Neural cell (in vitro differentiated cells): ENCODE measurements around the gene C1R. TPM values are rescaled to one million over a fixed set of nuclear protein-coding genes. Genes with fewer than 3 reads are reported as not detected.

Experiments used
- H2AFZ ChIP-seq: fragments of 200-600, 300-800 bp; sonication (generic), shearing (Covaris generic); 2 replicates; pipeline ENCODE4 v1.6.0; 2014; ENCODE audit warnings: low read depth, mild to moderate bottlenecking, antibody characterized with exemption, low read length, moderate library complexity
- H3F3A ChIP-seq: fragments of 200-600 bp; shearing (Covaris generic); 2 replicates; pipeline ENCODE4 v1.6.1; 2016; ENCODE audit warnings: mild to moderate bottlenecking, moderate library complexity, mixed read lengths, antibody characterized with exemption, low read length; ENCODE audit not compliant: insufficient read depth, poor library complexity, severe bottlenecking
- H3K27ac ChIP-seq: fragments of 200-600, 300-800 bp; sonication (generic), shearing (Covaris generic); 2 replicates; pipeline ENCODE4 v1.5.1; 2014; ENCODE audit warnings: mild to moderate bottlenecking, low read length, moderate library complexity
- H3K27me3 ChIP-seq: fragments of 300-800, 200-600 bp; sonication (generic), shearing (Covaris generic); 2 replicates; pipeline ENCODE4 v1.6.0; 2014; ENCODE audit warnings: mild to moderate bottlenecking, low read depth, low read length, moderate library complexity; ENCODE audit not compliant: insufficient read depth
- H3K36me3 ChIP-seq: fragments of 300-800, 200-600 bp; sonication (generic), shearing (Covaris generic); 2 replicates; pipeline ENCODE4 v1.5.1; 2014; ENCODE audit warnings: mild to moderate bottlenecking, antibody characterized with exemption, low read length, moderate library complexity; ENCODE audit not compliant: insufficient read depth
- H3K4me2 ChIP-seq: fragments of 300-800, 200-600 bp; sonication (generic), shearing (Covaris generic); 2 replicates; pipeline ENCODE4 v1.6.0; 2014; ENCODE audit warnings: mild to moderate bottlenecking, low read length
- H3K4me3 ChIP-seq: fragments of 300-800, 200-600 bp; sonication (generic), shearing (Covaris generic); 2 replicates; pipeline ENCODE4 v1.5.1; 2014; ENCODE audit warnings: mild to moderate bottlenecking, low read length, moderate library complexity
- H3K79me2 ChIP-seq: fragments of 200-600 bp; shearing (Covaris generic); replicated peaks from 2 replicates; pipeline ENCODE4 v1.6.0; 2014; ENCODE audit warnings: mild to moderate bottlenecking, low read length, moderate library complexity; ENCODE audit not compliant: insufficient read depth
- H3K9ac ChIP-seq: fragments of 300-800, 200-600 bp; sonication (generic), shearing (Covaris generic); 2 replicates; pipeline ENCODE4 v1.6.1; 2016; ENCODE audit warnings: mild to moderate bottlenecking, low read length, mixed read lengths
- H3K9me2 ChIP-seq: fragments of 200-600 bp; shearing (Covaris generic); 2 replicates; pipeline ENCODE4 v1.6.1; 2016; ENCODE audit warnings: mild to moderate bottlenecking, low read length, mixed read lengths; ENCODE audit not compliant: insufficient read depth
- H3K9me3 ChIP-seq: fragments of 200-600, 300-800 bp; sonication (generic), shearing (Covaris generic); 2 replicates; pipeline ENCODE4 v1.6.1; 2016; ENCODE audit warnings: mild to moderate bottlenecking, mixed run types, low read length, moderate library complexity, mixed read lengths
- H4K20me1 ChIP-seq: fragments of 200-600 bp; shearing (Covaris generic); 2 replicates; pipeline ENCODE4 v1.6.1; 2016; ENCODE audit warnings: mild to moderate bottlenecking, mixed run types; ENCODE audit not compliant: insufficient read depth
- EP300 ChIP-seq: fragments of 450-650 bp; conservative IDR thresholded peaks from 2 replicates; pipeline ENCODE4 v1.6.1; 2014; ENCODE audit warnings: antibody characterized with exemption, mild to moderate bottlenecking, moderate library complexity; ENCODE audit not compliant: poor library complexity, severe bottlenecking
- EZH2 ChIP-seq: fragments of 200-600, 300-800 bp; shearing (Covaris generic), sonication (generic); IDR thresholded peaks from 2 replicates; pipeline ENCODE4 v1.6.1; 2014; ENCODE audit warnings: antibody characterized with exemption, low read length, borderline replicate concordance, mild to moderate bottlenecking; ENCODE audit not compliant: insufficient read depth, poor library complexity, severe bottlenecking
- MXI1 ChIP-seq: fragments of 450-650 bp; conservative IDR thresholded peaks from 2 replicates; pipeline ENCODE4 v1.6.1; 2014; ENCODE audit warnings: antibody characterized with exemption, mild to moderate bottlenecking; ENCODE audit not compliant: poor library complexity, severe bottlenecking
- POLR2AphosphoS5 ChIP-seq: IDR thresholded peaks from 2 replicates; pipeline ENCODE4 v1.6.1; 2012
- RAD21 ChIP-seq: fragments of 450-650 bp; conservative IDR thresholded peaks from 2 replicates; pipeline ENCODE4 v1.6.1; 2014; ENCODE audit warnings: antibody characterized with exemption, mild to moderate bottlenecking, moderate library complexity
- SMC3 ChIP-seq: fragments of 450-650 bp; conservative IDR thresholded peaks from 2 replicates; pipeline ENCODE4 v1.6.1; 2014; ENCODE audit warnings: antibody characterized with exemption, mild to moderate bottlenecking, moderate library complexity; ENCODE audit not compliant: poor library complexity
- TAF1 ChIP-seq: IDR thresholded peaks from 2 replicates; pipeline ENCODE4 v1.6.1; 2012; ENCODE audit warnings: low read depth
- polyA plus RNA-seq: library from polyadenylated mRNA; depleted of rRNA; stranded (reverse); fragments of >200 nt; gene quantifications from 2 replicates; pipeline ENCODE4 v1.2.3, GENCODE V29; 2014
- TF ChIP-seq, protein P1 (sequence below): IDR thresholded peaks from 2 replicates; pipeline ENCODE4 v1.6.1; 2012; ENCODE audit warnings: borderline replicate concordance
- TF ChIP-seq, protein P2 (sequence below): fragments of 450-650 bp; IDR thresholded peaks from 2 replicates; pipeline ENCODE4 v1.5.1; 2014; ENCODE audit warnings: antibody characterized with exemption, mild to moderate bottlenecking, moderate library complexity; ENCODE audit not compliant: poor library complexity, severe bottlenecking

C1R gene
- polyA plus RNA-seq, 1 donor from 2014 or later: 1.7 TPM

DNA sequence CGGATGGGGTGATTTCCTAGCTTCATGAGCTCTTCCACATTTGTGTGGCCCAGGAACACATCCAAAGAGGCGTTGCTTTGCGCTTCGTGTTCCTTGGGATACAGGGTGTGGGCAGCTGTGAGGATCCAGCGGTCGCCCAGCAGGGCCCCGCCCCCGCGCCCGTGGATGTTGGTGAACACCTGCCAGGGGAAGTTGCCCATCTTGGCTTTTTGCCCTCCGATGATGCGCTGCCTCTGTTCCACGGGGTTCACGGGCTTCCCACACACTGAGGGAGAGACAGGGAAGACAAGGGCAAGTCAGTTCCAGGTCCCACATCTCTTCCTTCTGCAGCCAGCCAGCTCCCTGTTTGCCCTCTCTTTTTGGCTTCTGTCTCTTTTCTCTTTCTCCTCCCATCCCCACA lies 11.2 kb downstream of the C1R start:
- Histone ChIP-seq H3K36me3 (no peaks in the 10 kb centered on the region), H3K4me3 (no peak overlapping the region), H2AFZ (no peak overlapping the region), H3K9me3 (no peaks in the 10 kb centered on the region), H3K79me2 (no peaks in the 10 kb centered on the region), H3F3A (no peaks in the 10 kb centered on the region), H3K9me2 (no peaks in the 10 kb centered on the region), H4K20me1 (no peaks in the 10 kb centered on the region), H3K27ac (no peak overlapping the region), H3K4me2 (no peak overlapping the region), H3K9ac (no peak overlapping the region), H3K27me3 (no peaks in the 10 kb centered on the region)
- no peak for TF ChIP-seq POLR2AphosphoS5
- TF ChIP-seq TAF1: no peak

DNA sequence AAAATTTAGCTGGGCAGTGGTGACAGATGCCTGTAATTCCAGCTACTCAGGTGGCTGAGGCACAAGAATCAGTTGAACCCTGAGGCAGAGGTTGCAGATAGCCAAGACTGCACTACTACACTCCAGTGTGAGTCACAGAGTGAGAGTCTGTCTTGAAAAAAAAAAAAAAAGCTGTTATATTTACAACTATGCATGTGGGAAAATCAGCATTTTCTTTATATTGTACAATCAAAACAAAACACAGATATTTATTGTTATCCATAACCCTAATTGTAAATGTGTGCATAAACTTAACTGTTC lies 12.5 kb downstream of the C1R start:
- Histone ChIP-seq H3K27ac (no peak overlapping the region), H3K9me3 (no peaks in the 10 kb centered on the region), H3K4me2 (no peak overlapping the region), H3K4me3 (no peak overlapping the region), H3K27me3 (no peaks in the 10 kb centered on the region), H3K9me2 (no peaks in the 10 kb centered on the region), H3K9ac (no peak overlapping the region), H4K20me1 (no peaks in the 10 kb centered on the region), H3F3A (no peaks in the 10 kb centered on the region), H2AFZ (no peak overlapping the region), H3K36me3 (no peaks in the 10 kb centered on the region), H3K79me2 (no peaks in the 10 kb centered on the region)
- TF ChIP-seq EZH2 (no peak), RAD21 (no peak), POLR2AphosphoS5 (no peak), EP300 (no peak), SMC3 (no peak), TAF1 (no peak), MXI1 (no peak)
- TF ChIP-seq, protein P1, sequence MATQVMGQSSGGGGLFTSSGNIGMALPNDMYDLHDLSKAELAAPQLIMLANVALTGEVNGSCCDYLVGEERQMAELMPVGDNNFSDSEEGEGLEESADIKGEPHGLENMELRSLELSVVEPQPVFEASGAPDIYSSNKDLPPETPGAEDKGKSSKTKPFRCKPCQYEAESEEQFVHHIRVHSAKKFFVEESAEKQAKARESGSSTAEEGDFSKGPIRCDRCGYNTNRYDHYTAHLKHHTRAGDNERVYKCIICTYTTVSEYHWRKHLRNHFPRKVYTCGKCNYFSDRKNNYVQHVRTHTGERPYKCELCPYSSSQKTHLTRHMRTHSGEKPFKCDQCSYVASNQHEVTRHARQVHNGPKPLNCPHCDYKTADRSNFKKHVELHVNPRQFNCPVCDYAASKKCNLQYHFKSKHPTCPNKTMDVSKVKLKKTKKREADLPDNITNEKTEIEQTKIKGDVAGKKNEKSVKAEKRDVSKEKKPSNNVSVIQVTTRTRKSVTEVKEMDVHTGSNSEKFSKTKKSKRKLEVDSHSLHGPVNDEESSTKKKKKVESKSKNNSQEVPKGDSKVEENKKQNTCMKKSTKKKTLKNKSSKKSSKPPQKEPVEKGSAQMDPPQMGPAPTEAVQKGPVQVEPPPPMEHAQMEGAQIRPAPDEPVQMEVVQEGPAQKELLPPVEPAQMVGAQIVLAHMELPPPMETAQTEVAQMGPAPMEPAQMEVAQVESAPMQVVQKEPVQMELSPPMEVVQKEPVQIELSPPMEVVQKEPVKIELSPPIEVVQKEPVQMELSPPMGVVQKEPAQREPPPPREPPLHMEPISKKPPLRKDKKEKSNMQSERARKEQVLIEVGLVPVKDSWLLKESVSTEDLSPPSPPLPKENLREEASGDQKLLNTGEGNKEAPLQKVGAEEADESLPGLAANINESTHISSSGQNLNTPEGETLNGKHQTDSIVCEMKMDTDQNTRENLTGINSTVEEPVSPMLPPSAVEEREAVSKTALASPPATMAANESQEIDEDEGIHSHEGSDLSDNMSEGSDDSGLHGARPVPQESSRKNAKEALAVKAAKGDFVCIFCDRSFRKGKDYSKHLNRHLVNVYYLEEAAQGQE: no peak
- TF ChIP-seq, protein P2, sequence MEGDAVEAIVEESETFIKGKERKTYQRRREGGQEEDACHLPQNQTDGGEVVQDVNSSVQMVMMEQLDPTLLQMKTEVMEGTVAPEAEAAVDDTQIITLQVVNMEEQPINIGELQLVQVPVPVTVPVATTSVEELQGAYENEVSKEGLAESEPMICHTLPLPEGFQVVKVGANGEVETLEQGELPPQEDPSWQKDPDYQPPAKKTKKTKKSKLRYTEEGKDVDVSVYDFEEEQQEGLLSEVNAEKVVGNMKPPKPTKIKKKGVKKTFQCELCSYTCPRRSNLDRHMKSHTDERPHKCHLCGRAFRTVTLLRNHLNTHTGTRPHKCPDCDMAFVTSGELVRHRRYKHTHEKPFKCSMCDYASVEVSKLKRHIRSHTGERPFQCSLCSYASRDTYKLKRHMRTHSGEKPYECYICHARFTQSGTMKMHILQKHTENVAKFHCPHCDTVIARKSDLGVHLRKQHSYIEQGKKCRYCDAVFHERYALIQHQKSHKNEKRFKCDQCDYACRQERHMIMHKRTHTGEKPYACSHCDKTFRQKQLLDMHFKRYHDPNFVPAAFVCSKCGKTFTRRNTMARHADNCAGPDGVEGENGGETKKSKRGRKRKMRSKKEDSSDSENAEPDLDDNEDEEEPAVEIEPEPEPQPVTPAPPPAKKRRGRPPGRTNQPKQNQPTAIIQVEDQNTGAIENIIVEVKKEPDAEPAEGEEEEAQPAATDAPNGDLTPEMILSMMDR: no peak

DNA sequence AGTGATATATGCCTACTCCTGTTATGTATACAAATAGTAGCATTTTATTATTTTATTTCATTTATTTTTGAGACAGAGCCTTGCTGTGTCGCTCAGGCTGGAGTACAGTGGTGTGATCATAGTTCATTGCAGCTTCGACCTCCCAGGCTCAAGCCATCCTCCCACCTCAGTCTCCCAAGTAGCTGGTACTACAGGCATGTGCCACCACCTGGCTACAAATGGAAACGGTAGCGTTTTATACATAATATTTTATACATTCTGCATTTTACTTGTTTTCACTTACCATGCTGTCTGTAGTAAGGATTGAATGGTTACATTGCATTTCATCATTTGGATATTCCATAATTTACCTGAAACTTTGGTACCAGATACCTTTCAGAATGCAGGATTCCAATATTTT lies 14.1 kb downstream of the C1R start:
- Histone ChIP-seq H2AFZ (no peak overlapping the region), H3F3A (no peaks in the 10 kb centered on the region), H3K36me3 (no peaks in the 10 kb centered on the region), H3K9me3 (no peaks in the 10 kb centered on the region), H3K4me3 (no peak overlapping the region), H3K27ac (no peak overlapping the region), H3K4me2 (no peak overlapping the region), H3K27me3 (no peaks in the 10 kb centered on the region), H3K79me2 (no peaks in the 10 kb centered on the region), H3K9ac (no peak overlapping the region), H3K9me2 (no peaks in the 10 kb centered on the region), H4K20me1 (no peaks in the 10 kb centered on the region)
- TF ChIP-seq, protein P1: no peak
- TF ChIP-seq EZH2 (no peak), EP300 (no peak), POLR2AphosphoS5 (no peak), MXI1 (no peak), SMC3 (no peak)
